22Rv1 (cell line): Measurements from ENCODE around the gene UBE2O.

Experiments
- CTCF ChIP-seq: fragments of 450-650 bp; IDR thresholded peaks from 2 replicates; pipeline ENCODE4 v1.5.1; 2017; ENCODE audit warnings: mild to moderate bottlenecking
- ZFX ChIP-seq: fragments of 450-650 bp; IDR thresholded peaks from 2 replicates; pipeline ENCODE4 v1.6.1; 2017; ENCODE audit warnings: antibody characterized with exemption, borderline replicate concordance

GRCh38 chr17:76368545-76368944 is 84.4 kb downstream of the UBE2O start:
- no peak for TF ChIP-seq CTCF
- no peak for TF ChIP-seq ZFX
